ENCODE results near the gene GRHPR.
A peak's percentile ranks its signal among the peaks of the same experiment; 100 is the strongest.
"Not testable (repeated sequence)": the region's sequence is repeated elsewhere in the genome, so short reads cannot be mapped to it uniquely, and the experiment has no call there.

Gene GRHPR

GRCh38 chr9:37449862-37450632 is 27.6 kb downstream of the GRHPR start:
- DNase-seq (ENCODE audit: low read depth): no peak

GRCh38 chr9:37451628-37452027 is 29.1 kb downstream of the GRHPR start:
- DNase-seq (ENCODE audit: low read depth): no peak

DNA sequence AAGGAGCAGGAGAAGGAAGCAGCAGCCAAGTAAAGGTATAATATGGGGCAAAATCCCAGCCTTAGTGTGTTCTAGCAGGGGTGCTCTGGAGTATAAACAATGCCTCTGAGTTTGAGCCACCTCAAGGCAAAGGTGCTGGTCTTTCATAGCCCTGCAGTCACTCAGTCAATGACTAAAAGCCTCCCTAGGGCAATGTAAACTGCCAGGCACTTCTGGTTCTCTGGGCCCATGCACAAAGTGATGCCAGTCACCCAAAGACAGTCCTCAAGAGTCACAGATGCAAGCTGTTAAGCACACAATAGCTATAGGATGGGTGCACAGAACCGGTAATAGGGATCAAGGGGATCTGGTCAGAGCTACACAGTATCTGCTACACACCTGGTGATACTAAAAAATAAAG is 30.1 kb downstream of the GRHPR start:
- DNase-seq (ENCODE audit: low read depth): no peak

DNA sequence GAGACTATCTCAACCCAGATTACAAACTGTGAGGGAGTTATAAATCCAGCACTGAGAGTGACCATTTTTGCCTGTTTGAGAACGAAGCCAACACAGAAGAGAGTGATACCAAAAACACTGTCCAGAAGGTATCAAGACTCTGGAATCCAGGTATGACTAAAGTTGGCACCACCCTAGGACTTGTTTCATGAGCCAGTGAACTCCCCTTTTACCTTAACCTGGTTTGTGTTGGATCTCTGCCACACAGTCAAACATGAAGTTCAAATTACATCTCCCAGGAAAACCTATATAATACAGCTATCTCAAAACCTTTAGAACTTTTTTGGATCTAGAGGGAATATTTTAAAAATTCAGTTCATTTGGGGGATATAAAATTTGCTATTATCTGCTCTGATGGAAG is 31.3 kb downstream of the GRHPR start:
- DNase-seq (ENCODE audit: low read depth): no peak

DNA sequence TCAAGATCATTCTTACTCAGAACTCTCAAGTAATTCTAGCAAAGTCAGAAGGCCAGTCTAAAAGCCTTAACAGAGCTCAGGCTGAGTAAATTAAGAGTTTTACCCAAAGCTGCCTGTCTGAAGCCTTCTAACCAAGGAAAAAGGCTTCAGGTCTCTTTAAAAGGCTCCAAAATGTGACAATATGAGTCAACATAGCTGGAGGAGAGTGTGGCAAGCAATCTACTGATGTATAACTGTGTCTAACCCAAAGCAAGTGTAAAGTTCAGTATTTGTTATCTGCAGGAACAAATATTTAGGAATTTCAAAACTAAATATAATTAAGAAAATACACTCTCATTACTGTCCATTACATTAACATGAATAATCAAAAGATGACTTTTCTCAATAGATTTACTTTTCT is 31.7 kb downstream of the GRHPR start:
- DNase-seq (ENCODE audit: low read depth): no peak

- DNase-seq (ENCODE audit: low read depth): no peak
Observed at GRCh38 chr9:37455884-37456647, 33.6 kb downstream of the GRHPR start.

DNA sequence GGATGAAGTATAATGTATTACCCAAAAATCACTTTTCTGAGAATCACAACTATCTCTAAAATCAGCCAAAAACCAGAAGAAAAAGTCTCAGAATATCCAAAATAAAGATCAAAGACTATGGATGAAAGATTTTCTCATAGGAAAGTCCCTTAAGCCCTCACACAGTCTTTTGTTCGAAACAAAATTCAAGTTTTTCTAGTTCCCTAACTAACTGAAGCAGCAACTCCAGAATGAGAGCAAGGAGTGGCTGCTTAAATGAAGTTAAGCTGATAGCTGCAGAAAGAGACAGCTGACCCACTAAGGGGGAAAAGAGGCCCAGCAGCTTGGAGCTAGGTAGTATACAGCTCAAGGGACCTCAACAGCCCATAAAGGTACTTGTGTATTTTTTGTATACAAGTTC is 34.3 kb downstream of the GRHPR start:
- DNase-seq (ENCODE audit: low read depth): no peak

DNA sequence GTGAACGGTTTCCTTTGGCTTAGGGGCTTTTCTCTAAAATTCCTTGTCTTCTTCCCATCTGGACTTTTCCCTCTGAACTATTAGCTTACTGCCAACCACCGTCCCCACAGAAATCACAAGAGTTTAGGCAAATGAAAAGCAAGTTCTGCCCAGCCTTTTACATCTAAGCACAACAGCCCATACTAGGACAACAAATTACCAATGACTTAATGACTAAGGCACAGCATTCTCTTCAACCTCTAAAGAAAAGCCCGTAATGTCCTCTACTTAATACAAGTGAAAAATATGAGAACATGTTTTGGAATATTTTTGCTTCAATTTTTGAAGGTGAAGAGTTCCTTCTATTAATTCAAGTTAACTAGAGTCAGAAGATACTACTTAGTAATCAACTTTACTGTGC is 41.5 kb downstream of the GRHPR start:
- no peak for DNase-seq (ENCODE audit: low read depth)

DNA sequence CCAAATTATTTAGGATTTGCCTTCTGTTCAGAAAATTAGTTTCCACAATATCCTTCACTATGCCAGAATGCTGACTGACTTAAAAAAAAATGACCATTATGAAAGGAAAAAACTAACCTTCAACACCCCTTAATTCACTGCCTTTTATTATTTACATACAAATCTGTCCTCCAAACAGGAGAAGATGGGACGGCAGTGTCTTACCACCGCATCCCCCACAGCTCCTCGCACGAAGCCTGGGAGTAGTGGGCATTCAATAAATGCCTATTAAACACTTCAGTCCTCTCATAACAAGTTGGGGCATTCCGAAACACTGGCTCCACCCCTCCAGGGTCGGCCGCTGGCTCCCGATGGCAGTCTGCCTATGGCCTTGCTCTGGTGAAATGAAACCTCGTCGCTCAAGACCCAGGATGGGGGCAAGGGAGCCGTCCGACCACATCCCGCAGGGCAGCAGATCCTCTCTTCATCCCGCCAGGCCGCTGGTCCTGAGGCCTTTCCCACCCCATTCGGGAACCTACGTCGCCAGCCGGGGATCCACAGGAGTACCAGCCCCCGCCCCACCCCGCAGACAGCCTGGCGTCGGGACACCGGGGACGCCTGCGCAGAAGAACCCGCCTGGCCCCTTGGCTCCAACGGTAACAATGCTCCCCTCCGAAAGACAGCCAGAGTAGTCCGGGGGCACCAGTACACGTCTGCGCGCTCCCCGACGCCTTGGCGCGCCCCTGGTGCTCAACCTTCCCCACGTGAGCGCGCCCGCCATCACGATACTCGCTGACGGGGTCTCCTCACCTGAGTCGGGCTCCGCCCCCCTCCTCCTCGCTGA is 42.1 kb downstream of the GRHPR start:
- DNase-seq (ENCODE audit: low read depth): peak; percentile 53

DNA sequence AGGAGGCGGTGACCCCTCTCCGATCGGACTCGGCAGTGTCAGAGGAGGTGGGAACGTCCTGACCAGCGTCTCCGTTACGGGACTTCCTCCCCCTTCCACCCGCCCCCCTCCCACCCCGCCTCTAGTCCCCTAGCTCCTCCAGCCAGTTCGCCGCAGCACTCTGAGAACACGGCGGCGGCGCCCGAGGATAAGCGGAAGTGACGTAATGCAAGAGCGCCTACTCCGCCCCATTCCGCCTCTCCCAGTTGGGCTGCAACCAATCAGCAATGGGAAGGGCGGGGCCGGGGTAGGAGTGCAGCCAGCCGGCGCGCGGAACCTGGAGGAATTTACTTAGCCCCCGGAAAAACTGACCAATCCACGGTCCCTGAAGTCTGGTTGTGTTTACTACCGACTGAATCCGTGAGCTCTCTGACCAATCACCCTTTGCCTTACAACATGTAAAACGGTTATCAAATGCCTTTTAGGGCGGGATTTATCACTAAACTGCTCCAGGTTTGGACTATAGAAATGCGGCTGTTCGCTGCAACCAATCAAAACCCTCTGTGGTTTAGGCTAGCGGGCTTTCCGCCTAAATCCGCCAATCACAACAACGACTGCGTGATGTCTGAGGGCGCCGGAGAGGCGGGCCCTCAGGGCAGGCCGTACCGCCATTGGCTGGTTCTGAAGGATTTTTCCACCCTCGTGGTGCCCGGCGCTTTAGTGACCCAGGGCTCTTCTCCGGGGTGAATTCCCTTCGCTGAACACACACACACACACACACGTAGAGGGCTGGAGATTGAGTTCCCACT is 42.9 kb downstream of the GRHPR start, which contains the start of gene ZBTB5:
Gene ZBTB5 (minus strand): TSS at position 202 of the 788 bp plus-strand sequence. CDS start 22,899 bp downstream, outside the sequence.
- peak; percentile 98 for DNase-seq (ENCODE audit: low read depth)

GRCh38 chr9:37466037-37466709 is 43.7 kb downstream of the GRHPR start:
- DNase-seq (ENCODE audit: low read depth): peak; percentile 2

GRCh38 chr9:37467530-37467929 is 45.0 kb downstream of the GRHPR start:
- DNase-seq (ENCODE audit: low read depth): not testable (repeated sequence)

DNA sequence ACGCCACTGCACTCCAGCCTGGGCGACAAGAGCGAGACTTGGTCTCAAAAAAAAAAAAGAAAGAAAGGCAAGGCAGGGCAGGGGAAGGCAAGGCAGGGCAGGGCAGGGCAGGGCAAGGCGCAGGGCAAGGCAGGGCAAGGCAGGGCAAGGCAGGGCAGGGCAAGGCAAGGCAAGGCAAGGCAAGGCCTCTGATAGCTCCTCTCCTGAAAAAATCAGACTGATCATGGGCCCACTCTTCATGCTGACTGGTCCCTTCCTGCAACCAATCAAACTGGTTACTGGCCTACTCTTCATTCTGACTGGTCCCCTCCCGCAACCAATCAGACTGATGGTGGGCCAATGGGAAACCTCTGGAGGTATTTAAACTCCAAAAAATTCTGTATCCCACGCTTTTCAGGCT is 46.1 kb downstream of the GRHPR start:
- no peak for DNase-seq (ENCODE audit: low read depth)

DNA sequence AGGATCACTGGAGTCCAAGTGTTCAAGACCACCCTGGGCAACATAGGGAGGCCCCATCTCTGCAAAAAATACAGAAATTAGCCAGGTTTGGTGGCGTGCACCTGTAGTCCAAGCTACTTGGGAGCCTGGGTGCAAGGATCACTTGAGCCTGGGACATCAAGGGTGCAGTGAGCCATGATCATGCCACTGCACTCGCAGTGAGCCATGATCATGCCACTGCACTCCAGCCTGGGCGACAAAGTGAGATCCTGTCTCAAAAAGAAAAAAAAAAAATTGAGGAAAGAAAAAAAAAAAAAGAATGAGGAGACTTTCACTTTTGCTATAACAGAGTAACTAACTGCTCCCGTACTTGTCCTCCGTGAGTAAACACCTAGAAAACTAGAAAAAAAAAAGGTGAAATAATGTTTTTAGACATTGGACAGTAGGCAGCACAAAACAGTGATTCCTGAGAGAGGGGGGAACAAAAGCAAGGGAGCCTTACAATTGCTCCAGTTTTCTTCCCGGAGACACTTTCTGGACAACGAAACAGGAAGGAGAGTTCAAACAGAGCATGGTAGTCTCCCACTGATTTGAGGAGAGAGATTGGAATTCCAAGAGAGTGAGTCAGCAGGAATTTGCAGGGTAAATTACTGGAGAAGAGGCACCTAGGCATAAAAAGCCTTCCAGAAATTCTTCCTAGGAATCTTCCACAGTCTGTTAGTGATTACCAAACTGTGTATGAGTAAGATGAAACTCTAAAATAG is 49.6 kb downstream of the GRHPR start:
- no peak for DNase-seq (ENCODE audit: low read depth)

- DNase-seq (ENCODE audit: low read depth): not testable (repeated sequence)
Observed at GRCh38 chr9:37473982-37474381, 51.5 kb downstream of the GRHPR start.

DNA sequence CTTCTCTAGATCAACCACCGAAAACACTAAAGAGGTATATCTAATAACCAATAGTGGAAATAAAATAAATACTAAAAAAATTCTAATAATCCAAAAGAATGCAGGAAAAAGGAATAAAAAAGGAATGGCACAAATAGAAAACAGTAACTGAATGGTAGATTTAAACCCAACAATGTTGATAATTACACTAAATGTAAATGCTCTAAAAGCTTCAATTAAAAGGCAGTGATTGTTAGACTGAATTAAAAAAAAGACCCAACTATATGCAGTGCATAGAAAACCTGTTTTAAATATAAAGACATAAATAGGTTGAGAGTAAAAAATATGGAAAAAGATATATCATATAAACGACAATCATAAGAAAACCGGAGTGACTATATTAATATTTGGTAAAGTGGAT is 51.9 kb downstream of the GRHPR start:
- DNase-seq (ENCODE audit: low read depth): no peak

DNA sequence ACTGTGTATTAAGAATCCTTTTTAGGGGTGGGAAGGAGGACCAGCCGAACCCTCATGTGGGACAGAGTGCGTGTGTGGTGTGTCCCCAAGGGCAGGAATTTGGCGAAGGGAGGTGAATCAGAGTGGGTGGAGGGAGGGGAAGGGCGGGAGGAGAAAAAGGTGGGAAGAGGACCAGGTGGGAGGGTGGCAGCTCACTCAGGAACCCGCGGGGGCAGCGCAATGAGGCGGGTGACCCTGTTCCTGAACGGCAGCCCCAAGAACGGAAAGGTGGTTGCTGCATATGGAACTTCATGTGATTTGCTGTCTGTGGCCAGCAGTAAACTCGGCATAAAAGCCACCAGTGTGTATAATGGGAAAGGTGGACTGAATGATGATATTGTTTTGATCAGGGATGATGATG is 54.4 kb downstream of the GRHPR start:
- DNase-seq (ENCODE audit: low read depth): no peak

GRCh38 chr9:37477443-37477842 is 54.9 kb downstream of the GRHPR start:
- DNase-seq (ENCODE audit: low read depth): not testable (repeated sequence)

GRCh38 chr9:37477987-37478619 is 55.6 kb downstream of the GRHPR start:
- not testable (repeated sequence) for DNase-seq (ENCODE audit: low read depth)

DNA sequence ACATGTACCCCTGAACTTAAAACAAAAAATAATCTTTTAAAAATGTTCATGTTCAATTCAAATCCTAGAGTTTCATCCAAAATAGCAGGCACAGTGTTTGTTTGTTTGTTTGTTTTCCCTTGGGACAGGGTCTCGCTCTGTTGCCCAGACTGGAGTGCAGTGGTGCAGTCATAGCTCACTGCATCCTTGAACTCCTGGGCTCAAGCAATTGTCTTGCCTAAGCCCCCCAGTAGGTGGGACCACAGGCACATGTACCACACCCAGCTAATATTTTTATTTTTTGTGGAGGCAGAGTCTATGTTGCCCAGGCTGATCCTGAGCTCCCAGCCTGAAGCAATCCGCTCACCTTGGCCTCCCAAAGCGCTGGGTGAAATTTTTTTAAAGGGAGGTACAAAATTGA is 58.3 kb downstream of the GRHPR start:
- DNase-seq (ENCODE audit: low read depth): no peak
